ENCODE results near the gene KRTAP12-1. TPM values are rescaled to one million over a fixed set of nuclear protein-coding genes. Genes with fewer than 3 reads are reported as not detected.

Gene KRTAP12-1
- total and polyA plus RNA-seq, 2 of the 8 experiments (the other 6 are each of a cell fraction or from before 2014, with no cell fraction given), result 0.50 to 0.73 TPM

- Histone ChIP-seq H3K56ac (replicated peaks; ENCODE audit: insufficient read length, low read depth, low read length) (no peak overlapping the region), H4K5ac (ENCODE audit: insufficient read length, low read depth, low read length) (no peak overlapping the region), H4K8ac (ENCODE audit: extremely low read depth, insufficient read depth, low read length) (no peak overlapping the region; the same call in 1 of the 2 replicates), H2BK5ac (ENCODE audit: low read depth, low read length) (0 out of 2 replicates have a peak overlapping the region, but pooled peaks have one; percentile 9), H2BK15ac (ENCODE audit: low read length) (no peak overlapping the region), H3K23ac (ENCODE audit: insufficient read length) (no peak overlapping the region), H3K4ac (replicated peaks; ENCODE audit: insufficient read length, low read depth, low read length) (no peak overlapping the region), H3K18ac (ENCODE audit: extremely low read depth, low read length) (no peak overlapping the region), H4K20me1 (replicated peaks in 1 of 2; ENCODE audit: control insufficient read depth in 1 of 2, insufficient read depth in 2 of 2, low read length in 2 of 2) (peaks cover 0 to 3% of the 10 kb centered on the region in 2 experiments), H4K91ac (replicated peaks; ENCODE audit: insufficient read length, low read length) (no peak overlapping the region), H3K14ac (ENCODE audit: insufficient read length) (no peak overlapping the region), H3K9ac (replicated peaks in 1 of 4; ENCODE audit: extremely low read depth in 1 of 4, low read depth in 3 of 4, low read length in 3 of 4) (no peak overlapping the region), H3K27ac (ENCODE audit: low read depth, low read length) (no peak overlapping the region), H3K9me3 (ENCODE audit: insufficient read depth in 2 of 2, low read depth in 1 of 2, low read length in 1 of 2) (peaks cover 3 to 10% of the 10 kb centered on the region in 2 experiments; a peak in 3 of 4 replicates), H3K4me1 (replicated peaks in 1 of 4; ENCODE audit: control insufficient read depth in 3 of 4, insufficient read depth in 4 of 4, low read length in 3 of 4) (no peaks in the 10 kb centered on the region; a peak in 1 of 7 replicates), H3K36me3 (ENCODE audit: control insufficient read depth in 2 of 4, insufficient read depth in 4 of 4, low read length in 3 of 4) (no peaks in the 10 kb centered on the region), H2BK20ac (ENCODE audit: low read length) (no peak overlapping the region), H2BK120ac (replicated peaks; ENCODE audit: low read depth, low read length) (no peak overlapping the region), H3K79me1 (ENCODE audit: low read depth, low read length) (no peaks in the 10 kb centered on the region), H2AFZ (ENCODE audit: low read length) (no peak overlapping the region), H3K4me2 (ENCODE audit: insufficient read depth in 1 of 2, low read depth in 2 of 2, low read length in 2 of 2) (no peak overlapping the region), H3K79me2 (ENCODE audit: control insufficient read depth in 1 of 2, insufficient read depth in 2 of 2, low read length in 2 of 2) (no peaks in the 10 kb centered on the region), H2BK12ac (ENCODE audit: low read depth, low read length) (no peak overlapping the region), H3K23me2 (ENCODE audit: low read depth, low read length) (no peaks in the 10 kb centered on the region), H3K4me3 (ENCODE audit: extremely low read depth in 1 of 4, insufficient read depth in 2 of 4, low read depth in 3 of 4, low read length in 4 of 4) (no peak overlapping the region), H3K27me3 (replicated peaks in 1 of 4; ENCODE audit: control insufficient read depth in 3 of 4, extremely low read depth in 1 of 4, insufficient read depth in 3 of 4, low read length in 3 of 4) (no peaks in the 10 kb centered on the region), H2AK5ac (ENCODE audit: low read depth, low read length) (no peak overlapping the region)
- 86% methylated on average over 13 of the region's 15 CpGs; no CpG with 5 or more reads in 1 of the 2 experiments for WGBS, 2 experiments (ENCODE audit: extremely low coverage in 1 of 2, insufficient coverage in 1 of 2, insufficient read length in 1 of 2, insufficient replicate concordance in 2 of 2, low coverage in 1 of 2, low lambda C conversion rate in 2 of 2, missing lambda C conversion rate in 1 of 2)
- no peak for FAIRE-seq
- ChIA-PET CTCF (ENCODE audit: partially characterized antibody) (no interaction called here), POLR2A (ENCODE audit: partially characterized antibody) (no interaction called here)
- no peak for DNase-seq (ENCODE audit: low read depth in 1 of 2, low spot score in 2 of 2)
- TF ChIP-seq HDAC2 (IDR thresholded peaks at IDR 0.05; ENCODE audit: borderline replicate concordance in 1 of 2, low read depth in 2 of 2, low read length in 2 of 2) (no peak), TEAD4 (IDR thresholded peaks at IDR 0.05; ENCODE audit: low read depth, low read length) (no peak), MAFK (IDR thresholded peaks at IDR 0.05; ENCODE audit: low read depth, low read length) (no peak), SAP30 (IDR thresholded peaks at IDR 0.05; ENCODE audit: insufficient read depth, insufficient replicate concordance, low read length) (no peak), SRF (IDR thresholded peaks at IDR 0.05; ENCODE audit: low read depth, low read length) (no peak), SIN3A (conservative IDR thresholded peaks at IDR 0.05 in 1 of 2, IDR thresholded peaks at IDR 0.05 in 1 of 2; ENCODE audit: low read depth in 1 of 2, low read length in 2 of 2) (no peak), GTF2F1 (IDR thresholded peaks at IDR 0.05; ENCODE audit: borderline replicate concordance, low read depth, low read length) (no peak), EP300 (IDR thresholded peaks at IDR 0.05; ENCODE audit: borderline replicate concordance in 1 of 2, low read depth in 2 of 2, low read length in 2 of 2) (no peak), NANOG (IDR thresholded peaks at IDR 0.05; ENCODE audit: insufficient read depth, low read depth, low read length, poor library complexity, severe bottlenecking) (no peak), YY1 (IDR thresholded peaks at IDR 0.05; ENCODE audit: low read depth, low read length) (no peak), PHF8 (conservative IDR thresholded peaks at IDR 0.05; ENCODE audit: low read depth, low read length) (no peak), SIRT6 (IDR thresholded peaks at IDR 0.05; ENCODE audit: low read length) (no peak)
These were observed 45.5 kb downstream of the KRTAP12-1 start for GRCh38 chr21:44636209-44637017.

Measured in H1 (cell line).